WERI-Rb-1 (cell line): Measurements from ENCODE around the gene PCTP.

Source experiments
- DNase-seq: peaks from one replicate; pipeline ENCODE4 v3.0.0-alpha.2; 2020
- H3K27ac ChIP-seq: fragments of 250-450 bp; sonication (Bioruptor Pico); 2 replicates; pipeline ENCODE4 v1.5.1; 2020; ENCODE audit warnings: mild to moderate bottlenecking, moderate library complexity
- H3K27me3 ChIP-seq: fragments of 250-450 bp; sonication (Bioruptor Pico); 2 replicates; pipeline ENCODE4 v1.5.1; 2021; ENCODE audit warnings: mild to moderate bottlenecking, low read depth, moderate library complexity; ENCODE audit not compliant: insufficient read depth, severe bottlenecking
- H3K36me3 ChIP-seq: fragments of 250-450 bp; sonication (Bioruptor Pico); 2 replicates; pipeline ENCODE4 v1.5.1; 2020; ENCODE audit warnings: mild to moderate bottlenecking, moderate library complexity
- H3K4me3 ChIP-seq: 2 replicates; pipeline ENCODE4 v1.5.1; 2011; ENCODE audit warnings: low read depth, mild to moderate bottlenecking, control low read depth, low read length
- H3K9me3 ChIP-seq: fragments of 250-450 bp; sonication (Bioruptor Pico); 2 replicates; pipeline ENCODE4 v1.5.1; 2021; ENCODE audit warnings: mild to moderate bottlenecking, moderate library complexity; ENCODE audit not compliant: severe bottlenecking
- TF ChIP-seq, protein P1 (sequence below): IDR thresholded peaks from 2 replicates; pipeline ENCODE4 v1.5.1; 2011; ENCODE audit warnings: low read depth, mild to moderate bottlenecking, control low read depth, inconsistent platforms, low read length

PCTP gene

DNA sequence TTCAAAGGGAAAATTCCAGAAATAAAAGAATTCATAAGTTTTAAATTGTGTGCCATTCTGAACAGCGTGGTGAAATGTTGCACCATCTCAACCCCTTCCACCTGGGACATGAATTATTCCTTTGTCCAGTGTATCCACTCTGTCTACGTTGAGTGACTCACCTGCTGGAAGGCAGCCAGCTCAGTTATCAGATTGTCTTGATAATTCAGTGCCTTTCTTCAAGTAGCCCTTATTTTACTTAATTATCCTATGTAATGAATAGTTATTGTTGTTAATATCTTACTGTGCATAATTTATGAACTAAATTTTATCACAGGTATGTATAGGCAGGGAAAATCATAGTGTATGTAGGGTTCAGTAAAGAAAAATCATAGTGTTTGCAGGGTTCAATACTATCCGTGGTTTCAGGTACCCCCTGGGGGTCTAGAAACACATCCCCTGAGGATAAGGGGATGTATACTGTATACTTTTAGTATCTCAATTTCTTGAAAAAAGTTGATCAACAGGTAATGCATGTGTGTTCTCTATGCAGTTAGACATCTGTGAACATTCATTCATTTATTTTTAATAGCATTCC lies 7.7 kb upstream of the PCTP start:
- Histone ChIP-seq H3K36me3 (no peaks in the 10 kb centered on the region), H3K9me3 (no peaks in the 10 kb centered on the region), H3K27me3 (no peaks in the 10 kb centered on the region), H3K4me3 (no peak overlapping the region), H3K27ac (no peak overlapping the region)
- TF ChIP-seq, protein P1, sequence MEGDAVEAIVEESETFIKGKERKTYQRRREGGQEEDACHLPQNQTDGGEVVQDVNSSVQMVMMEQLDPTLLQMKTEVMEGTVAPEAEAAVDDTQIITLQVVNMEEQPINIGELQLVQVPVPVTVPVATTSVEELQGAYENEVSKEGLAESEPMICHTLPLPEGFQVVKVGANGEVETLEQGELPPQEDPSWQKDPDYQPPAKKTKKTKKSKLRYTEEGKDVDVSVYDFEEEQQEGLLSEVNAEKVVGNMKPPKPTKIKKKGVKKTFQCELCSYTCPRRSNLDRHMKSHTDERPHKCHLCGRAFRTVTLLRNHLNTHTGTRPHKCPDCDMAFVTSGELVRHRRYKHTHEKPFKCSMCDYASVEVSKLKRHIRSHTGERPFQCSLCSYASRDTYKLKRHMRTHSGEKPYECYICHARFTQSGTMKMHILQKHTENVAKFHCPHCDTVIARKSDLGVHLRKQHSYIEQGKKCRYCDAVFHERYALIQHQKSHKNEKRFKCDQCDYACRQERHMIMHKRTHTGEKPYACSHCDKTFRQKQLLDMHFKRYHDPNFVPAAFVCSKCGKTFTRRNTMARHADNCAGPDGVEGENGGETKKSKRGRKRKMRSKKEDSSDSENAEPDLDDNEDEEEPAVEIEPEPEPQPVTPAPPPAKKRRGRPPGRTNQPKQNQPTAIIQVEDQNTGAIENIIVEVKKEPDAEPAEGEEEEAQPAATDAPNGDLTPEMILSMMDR, result no peak
- no peak for DNase-seq

DNA sequence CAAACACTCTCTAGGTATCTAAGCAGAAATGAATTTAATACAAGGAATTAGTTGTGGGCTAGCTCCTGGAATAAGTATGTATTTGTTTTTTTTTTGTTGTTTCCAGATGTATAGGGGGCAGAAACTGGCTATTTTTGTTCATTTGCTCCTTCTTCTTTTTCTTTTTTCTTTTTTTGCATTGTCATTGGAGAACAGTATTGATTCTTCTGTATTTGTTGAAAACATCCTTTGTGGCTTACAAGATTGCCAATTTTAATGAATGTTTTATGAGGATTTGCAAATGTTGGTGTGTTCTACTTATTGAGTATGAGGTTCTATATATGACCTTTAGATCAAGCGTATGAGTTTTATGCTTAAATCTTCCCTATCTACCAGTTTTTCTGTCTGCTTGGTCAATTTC lies 5.6 kb upstream of the PCTP start:
- Histone ChIP-seq H3K27me3 (no peaks in the 10 kb centered on the region), H3K9me3 (no peaks in the 10 kb centered on the region), H3K36me3 (no peaks in the 10 kb centered on the region), H3K4me3 (no peak overlapping the region), H3K27ac (no peak overlapping the region)
- DNase-seq, result no peak
- TF ChIP-seq, protein P1, result no peak

DNA sequence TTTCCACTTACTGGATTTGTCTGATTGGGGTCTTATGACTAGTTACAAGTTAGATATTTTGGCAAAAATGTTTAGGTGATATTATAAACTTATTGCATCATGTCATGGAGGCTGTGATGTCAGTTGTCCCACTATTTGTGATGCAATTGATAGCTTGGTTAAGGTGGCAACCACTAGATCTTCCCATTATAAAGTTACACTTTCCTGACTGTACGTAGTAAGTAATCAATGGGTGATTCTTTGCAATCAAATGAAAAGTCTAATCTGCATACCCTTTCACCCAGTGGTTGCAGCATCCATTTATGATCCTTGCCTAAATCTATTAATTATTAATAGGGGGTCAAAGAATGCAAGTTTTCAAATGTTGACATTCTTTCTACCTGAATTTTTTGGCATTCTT lies 4.4 kb upstream of the PCTP start:
- no peaks in the 10 kb centered on the region for H3K9me3 ChIP-seq
- H3K27ac ChIP-seq, result no peak overlapping the region
- H3K27me3 ChIP-seq, result no peaks in the 10 kb centered on the region
- no peak for DNase-seq
- H3K36me3 ChIP-seq, result no peaks in the 10 kb centered on the region
- no peak overlapping the region for H3K4me3 ChIP-seq
- TF ChIP-seq, protein P1, result no peak

DNA sequence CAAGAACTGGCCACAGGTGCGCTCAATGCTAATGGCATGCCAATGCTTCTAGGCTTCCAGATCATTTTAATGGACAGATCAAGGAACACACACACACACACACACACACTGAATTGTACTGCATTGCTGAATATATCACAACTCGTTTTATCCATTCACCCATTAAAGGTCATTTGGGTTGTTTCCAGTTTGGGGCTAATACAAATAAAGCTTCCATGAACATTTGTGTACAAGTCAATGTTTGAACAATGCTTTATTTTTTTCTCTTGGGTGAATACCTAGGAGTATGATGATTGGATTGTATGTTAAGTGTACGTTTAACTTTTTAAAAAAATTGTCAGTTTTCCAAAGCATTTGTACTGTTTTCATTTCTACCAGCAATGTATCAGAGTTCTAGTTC lies 3.6 kb upstream of the PCTP start:
- no peaks in the 10 kb centered on the region for H3K27me3 ChIP-seq
- DNase-seq, result no peak
- H3K36me3 ChIP-seq, result no peaks in the 10 kb centered on the region
- TF ChIP-seq, protein P1, result no peak
- H3K4me3 ChIP-seq, result no peak overlapping the region
- no peak overlapping the region for H3K27ac ChIP-seq
- no peaks in the 10 kb centered on the region for H3K9me3 ChIP-seq

DNA sequence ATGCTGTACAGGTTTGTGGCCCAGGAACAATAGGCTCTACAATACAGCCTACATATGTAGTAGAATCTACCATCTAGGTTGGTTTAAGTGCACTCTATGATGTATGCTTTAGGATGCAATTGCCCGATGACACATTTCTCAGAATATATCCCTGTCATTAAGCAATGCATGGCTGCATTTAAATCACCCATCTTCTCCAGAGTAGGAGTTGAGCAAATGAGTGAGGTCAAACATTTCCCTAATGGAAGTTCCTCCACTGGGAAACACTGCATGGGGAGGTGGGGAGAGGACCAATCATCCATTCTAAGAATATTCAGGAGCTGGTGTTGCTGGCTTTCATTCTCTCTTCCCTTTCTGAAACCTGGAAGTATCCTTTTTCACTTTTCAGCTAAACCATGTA lies 2.0 kb upstream of the PCTP start:
- TF ChIP-seq, protein P1, result no peak
- Histone ChIP-seq H3K27ac (no peak overlapping the region), H3K36me3 (no peaks in the 10 kb centered on the region), H3K9me3 (no peaks in the 10 kb centered on the region), H3K4me3 (no peak overlapping the region), H3K27me3 (no peaks in the 10 kb centered on the region)
- no peak for DNase-seq

DNA sequence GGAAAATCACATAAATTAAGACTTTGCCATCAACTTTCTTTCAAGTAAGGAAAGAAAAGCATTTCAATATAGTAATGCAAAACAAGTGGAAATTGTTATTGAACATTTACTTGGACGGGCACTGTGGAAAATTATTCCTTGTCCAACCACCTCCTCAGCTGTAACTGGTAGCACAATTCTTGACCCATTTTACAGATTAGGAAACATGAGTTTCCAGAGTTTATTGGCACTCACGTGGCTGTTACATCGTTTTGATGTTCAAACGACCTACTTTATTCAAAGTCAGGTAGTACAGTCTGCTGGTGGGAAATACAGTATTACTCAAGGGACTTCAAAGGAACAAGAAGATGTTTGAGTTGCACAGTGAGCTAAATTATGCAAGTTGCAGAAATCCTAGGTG lies 866 bp upstream of the PCTP start:
- H3K27me3 ChIP-seq, result no peaks in the 10 kb centered on the region
- H3K4me3 ChIP-seq, result no peak overlapping the region
- no peaks in the 10 kb centered on the region for H3K36me3 ChIP-seq
- H3K27ac ChIP-seq, result no peak overlapping the region
- no peaks in the 10 kb centered on the region for H3K9me3 ChIP-seq
- no peak for DNase-seq
- TF ChIP-seq, protein P1, result no peak
